A673 (cell line): ENCODE data around the gene ZNF580. TPM values are rescaled to one million over a fixed set of nuclear protein-coding genes. Genes with fewer than 3 reads are reported as not detected.

Experiments used
- BruUV-seq: library from RNA; stranded (reverse); fragments of 400-500 nt; replicated peaks from 2 replicates; lab custom pipeline; 2021; lab: Mats Ljungman, UMichigan
- CTCF ChIA-PET: fragments of 300-600 bp; sonication (Branson Sonifier 250); formaldehyde crosslinking; loops from one replicate; lab custom pipeline; 2022; ENCODE audit warnings: antibody characterized with exemption; lab: Charles Lee
- POLR2A ChIA-PET: fragments of 300-600 bp; sonication (Branson Sonifier 250); formaldehyde crosslinking; loops from one replicate; lab custom pipeline; 2022; ENCODE audit warnings: antibody characterized with exemption; ENCODE audit not compliant: low non-redundant PET; lab: Charles Lee
- DNase-seq: peaks from one replicate; pipeline ENCODE4 v3.0.0-alpha.2; 2015; ENCODE audit warnings: low spot score
- H3K27ac ChIP-seq: fragments of 200-600 bp; sonication (generic); 2 replicates; pipeline ENCODE4 v1.5.1; 2016; ENCODE audit warnings: mixed run types, low read depth, mild to moderate bottlenecking, mixed read lengths, antibody characterized with exemption, low read length; ENCODE audit not compliant: poor library complexity, severe bottlenecking
- H3K27me3 ChIP-seq: fragments of 200-600 bp; sonication (generic); replicated peaks from 2 replicates; pipeline ENCODE4 v1.6.1; 2017; ENCODE audit warnings: mixed run types, low read depth, mild to moderate bottlenecking, mixed read lengths, antibody characterized with exemption, low read length; ENCODE audit not compliant: insufficient read depth, poor library complexity
- H3K36me3 ChIP-seq: fragments of 200-600 bp; sonication (generic); 2 replicates; pipeline ENCODE4 v1.6.1; 2016; ENCODE audit warnings: mixed run types, mild to moderate bottlenecking, mixed read lengths, antibody characterized with exemption, low read length; ENCODE audit not compliant: insufficient read depth, poor library complexity, severe bottlenecking
- H3K4me1 ChIP-seq: fragments of 200-600 bp; sonication (generic); 2 replicates; pipeline ENCODE4 v1.6.1; 2017; ENCODE audit warnings: mixed run types, mild to moderate bottlenecking, mixed read lengths, antibody characterized with exemption, low read length; ENCODE audit not compliant: insufficient read depth, poor library complexity, severe bottlenecking
- H3K4me3 ChIP-seq: fragments of 200-600 bp; sonication (generic); 2 replicates; pipeline ENCODE4 v1.5.1; 2016; ENCODE audit warnings: low read depth, mixed run types, mild to moderate bottlenecking, mixed read lengths, low read length; ENCODE audit not compliant: poor library complexity, severe bottlenecking
- H3K9me3 ChIP-seq: fragments of 200-600 bp; sonication (generic); 2 replicates; pipeline ENCODE4 v1.6.1; 2016; ENCODE audit warnings: mixed run types, low read depth, mild to moderate bottlenecking, mixed read lengths, antibody characterized with exemption, low read length; ENCODE audit not compliant: poor library complexity, severe bottlenecking
- EZH2 ChIP-seq: fragments of 200-600 bp; sonication (generic); IDR thresholded peaks from 2 replicates; pipeline ENCODE4 v1.6.1; 2017; ENCODE audit warnings: borderline replicate concordance, low read depth, mild to moderate bottlenecking, mixed read lengths, antibody characterized with exemption, low read length; ENCODE audit not compliant: poor library complexity, severe bottlenecking
- intact Hi-C: fragments of 100-400 bp; cut with micrococcal nuclease; formaldehyde crosslinking; loops from one replicate; pipeline ENCODE4 v1.10.0; 2022; ENCODE audit not compliant: unreplicated experiment
- total RNA-seq: library from RNA; stranded (reverse); gene quantifications from 2 replicates; pipeline ENCODE4 v1.2.3, GENCODE V29; 2021
- TF ChIP-seq, protein P1 (sequence below): fragments of 300-800, 200-600 bp; sonication (generic); conservative IDR thresholded peaks from 2 replicates; pipeline ENCODE4 v1.5.1; 2017; ENCODE audit warnings: low read depth, mild to moderate bottlenecking, antibody characterized with exemption, low read length, moderate library complexity, mixed read lengths

ZNF580 gene
- total RNA-seq, 1 experiment from 2014 or later = 49.1 TPM

DNA sequence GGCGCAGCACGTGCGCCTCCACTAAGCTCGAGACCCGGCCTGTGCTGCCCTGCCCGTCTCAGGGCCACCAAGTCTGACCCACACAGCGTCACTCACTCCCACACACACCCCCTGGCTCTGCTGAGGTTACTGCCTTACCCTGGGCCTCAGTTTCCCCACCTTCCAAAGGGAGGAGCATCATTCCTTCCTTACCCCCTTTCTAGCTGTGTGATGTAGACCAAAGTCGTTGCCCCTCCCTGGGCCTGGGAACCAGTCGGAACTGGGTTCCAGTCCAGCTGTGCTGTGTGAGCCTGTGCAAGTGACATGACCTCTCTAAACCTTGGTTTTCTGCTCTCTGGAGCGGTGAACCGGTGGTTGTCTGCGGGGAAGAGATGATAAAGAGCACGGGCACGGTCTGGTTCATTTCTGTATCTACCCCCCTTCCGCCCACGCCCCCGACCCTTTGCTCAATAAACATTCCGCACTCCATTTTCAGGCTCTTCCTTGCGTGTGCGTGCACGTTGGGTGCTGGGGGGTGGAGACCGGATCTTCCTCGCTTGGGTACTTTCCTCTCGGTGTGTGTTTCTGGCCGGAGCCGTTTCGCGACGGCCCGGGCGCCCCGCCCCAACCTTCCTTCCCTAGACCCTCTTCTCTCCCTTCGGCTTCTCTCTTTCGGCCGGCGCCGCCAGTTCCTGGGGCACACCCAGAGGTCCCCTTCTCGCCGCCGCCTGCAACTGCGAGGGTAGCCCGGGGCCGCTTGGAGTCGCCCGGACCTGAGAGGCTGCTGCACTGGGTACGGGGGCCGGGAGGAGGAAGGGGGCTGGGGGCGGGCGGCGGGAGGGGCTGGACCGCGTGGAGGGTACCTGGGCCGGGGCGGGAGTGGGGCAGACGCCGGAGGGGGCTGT, 2.4 kb downstream of the ZNF580 start, which contains the start of gene ZNF581:
Gene ZNF581, plus strand, starts transcription at position 647 of the 884 bp plus-strand sequence. CDS start 923 bp downstream, outside the sequence.
- intact Hi-C loops = no loop called here
- peak; percentile 90 for DNase-seq
- no peaks in the 10 kb centered on the region for H3K9me3 ChIP-seq
- H3K27ac ChIP-seq = peak within 1 kb of the TSS; percentile 90
- POLR2A ChIA-PET = no interaction called here
- peak within 1 kb of the TSS; percentile 81 for H3K4me3 ChIP-seq
- no peak for TF ChIP-seq EZH2
- TF ChIP-seq, protein P1, sequence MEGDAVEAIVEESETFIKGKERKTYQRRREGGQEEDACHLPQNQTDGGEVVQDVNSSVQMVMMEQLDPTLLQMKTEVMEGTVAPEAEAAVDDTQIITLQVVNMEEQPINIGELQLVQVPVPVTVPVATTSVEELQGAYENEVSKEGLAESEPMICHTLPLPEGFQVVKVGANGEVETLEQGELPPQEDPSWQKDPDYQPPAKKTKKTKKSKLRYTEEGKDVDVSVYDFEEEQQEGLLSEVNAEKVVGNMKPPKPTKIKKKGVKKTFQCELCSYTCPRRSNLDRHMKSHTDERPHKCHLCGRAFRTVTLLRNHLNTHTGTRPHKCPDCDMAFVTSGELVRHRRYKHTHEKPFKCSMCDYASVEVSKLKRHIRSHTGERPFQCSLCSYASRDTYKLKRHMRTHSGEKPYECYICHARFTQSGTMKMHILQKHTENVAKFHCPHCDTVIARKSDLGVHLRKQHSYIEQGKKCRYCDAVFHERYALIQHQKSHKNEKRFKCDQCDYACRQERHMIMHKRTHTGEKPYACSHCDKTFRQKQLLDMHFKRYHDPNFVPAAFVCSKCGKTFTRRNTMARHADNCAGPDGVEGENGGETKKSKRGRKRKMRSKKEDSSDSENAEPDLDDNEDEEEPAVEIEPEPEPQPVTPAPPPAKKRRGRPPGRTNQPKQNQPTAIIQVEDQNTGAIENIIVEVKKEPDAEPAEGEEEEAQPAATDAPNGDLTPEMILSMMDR = no peak
- H3K36me3 ChIP-seq = peaks cover 13% of the 10 kb centered on the region
- CTCF ChIA-PET = interaction anchor here (1.3 kb wide), 1 partner anchor 11 kb away, joined by 3 read pairs; no protein-coding TSS in a partner anchor
- H3K4me1 ChIP-seq = peaks cover 30% of the 10 kb centered on the region
- H3K27me3 ChIP-seq = no peaks in the 10 kb centered on the region
- BruUV-seq = no TSS peak

DNA sequence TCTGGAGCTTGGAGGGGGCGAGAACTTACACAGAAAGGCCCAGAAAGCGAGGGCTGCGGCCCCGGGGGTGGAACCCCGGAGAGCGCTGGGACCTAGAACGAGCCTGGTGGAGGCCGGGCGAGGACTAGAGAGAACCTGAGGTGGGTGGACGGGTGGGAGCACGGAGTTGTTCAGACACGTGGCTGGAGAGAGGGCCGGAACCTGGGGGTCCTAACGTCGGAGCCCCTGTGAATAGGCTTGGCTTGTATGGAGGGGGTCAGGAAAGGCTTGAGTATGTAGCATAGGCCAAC, 3.0 kb downstream of the ZNF580 start:
- intact Hi-C loops = no loop called here
- DNase-seq = no peak
- Histone ChIP-seq H3K27ac (peak overlapping the region; percentile 90), H3K4me3 (peak overlapping the region; percentile 81), H3K4me1 (peaks cover 31% of the 10 kb centered on the region), H3K27me3 (no peaks in the 10 kb centered on the region), H3K9me3 (no peaks in the 10 kb centered on the region), H3K36me3 (peaks cover 13% of the 10 kb centered on the region)
- CTCF ChIA-PET = no interaction called here
- no TSS peak for BruUV-seq
- TF ChIP-seq, protein P1 = no peak
- TF ChIP-seq EZH2 = no peak
- POLR2A ChIA-PET = no interaction called here

DNA sequence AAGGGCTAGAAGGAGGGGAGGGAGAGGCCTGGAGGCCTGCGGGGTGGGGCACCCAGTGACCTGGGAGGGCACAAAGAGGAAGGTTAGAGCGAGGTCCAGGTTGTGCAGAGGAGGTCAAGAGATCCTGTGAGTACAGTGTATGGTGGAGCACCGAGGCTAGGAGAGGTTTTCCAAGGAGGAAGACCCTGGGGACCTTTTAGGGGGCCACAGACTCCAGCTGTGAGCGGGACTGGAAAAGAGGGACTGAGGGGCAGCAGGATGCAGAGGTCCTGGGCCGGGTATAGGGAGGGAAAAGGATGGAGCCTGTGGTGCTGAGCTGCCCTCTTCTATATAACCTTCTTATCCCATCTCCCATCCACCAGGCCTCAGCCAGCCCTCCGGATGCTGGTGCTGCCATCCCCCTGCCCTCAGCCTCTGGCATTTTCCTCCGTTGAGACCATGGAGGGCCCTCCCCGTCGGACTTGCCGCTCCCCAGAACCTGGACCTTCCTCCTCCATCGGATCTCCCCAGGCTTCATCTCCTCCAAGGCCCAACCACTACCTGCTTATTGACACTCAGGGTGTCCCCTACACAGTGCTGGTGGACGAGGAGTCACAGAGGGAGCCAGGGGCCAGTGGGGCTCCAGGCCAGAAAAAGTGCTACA, 3.5 kb downstream of the ZNF580 start:
- Histone ChIP-seq H3K27me3 (no peaks in the 10 kb centered on the region), H3K9me3 (no peaks in the 10 kb centered on the region), H3K36me3 (peaks cover 13% of the 10 kb centered on the region), H3K27ac (peak overlapping the region; percentile 90), H3K4me3 (peak overlapping the region; percentile 81), H3K4me1 (peaks cover 36% of the 10 kb centered on the region)
- TF ChIP-seq EZH2 = no peak
- TF ChIP-seq, protein P1 = no peak
- no TSS peak for BruUV-seq
- no peak for DNase-seq
- CTCF ChIA-PET = no interaction called here
- POLR2A ChIA-PET = no interaction called here
- intact Hi-C loops = no loop called here
